Activated CD8-positive, alpha-beta memory T cell treated with anti-CD3 and anti-CD28 coated beads for 1 hour (primary cell): ENCODE measurements around the gene SPINK5.
"Not testable (repeated sequence)": the region's sequence is repeated elsewhere in the genome, so short reads cannot be mapped to it uniquely, and the experiment has no call there.

Experiments
- DNase-seq, 2 donors: peaks; one replicate each; pipeline ENCODE4 v3.0.0-alpha.2; 2020; ENCODE audit warnings: low read depth in 1 of 2; ENCODE audit errors: extremely low read depth in 1 of 2

Gene SPINK5

DNA sequence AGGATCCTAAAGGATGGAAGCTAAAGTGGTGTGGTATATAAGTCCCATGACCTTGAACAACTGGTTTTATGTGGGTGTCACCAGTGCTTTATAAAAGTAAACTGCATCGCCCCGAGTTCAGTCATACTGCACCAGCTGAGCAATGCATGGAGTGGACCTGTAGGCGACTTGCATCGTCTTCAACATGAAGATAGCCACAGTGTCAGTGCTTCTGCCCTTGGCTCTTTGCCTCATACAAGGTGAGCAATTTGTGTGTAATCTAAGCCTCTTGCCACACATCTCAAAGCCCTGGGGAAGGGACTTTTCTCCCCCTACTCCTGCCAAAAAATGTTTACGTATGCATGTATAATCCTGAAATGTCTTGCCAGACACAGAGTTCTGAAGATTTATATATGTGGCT, at the start of gene SPINK5:
SPINK5 (plus strand) TSS at position 120 of the 400 bp plus-strand sequence; CDS start at position 185, 65 bp downstream.
- no peak for DNase-seq

GRCh38 chr5:148014276-148014675, 49.5 kb upstream of the SPINK5 start:
- DNase-seq, result no peak

GRCh38 chr5:148020257-148020988, 43.4 kb upstream of the SPINK5 start:
- no peak for DNase-seq

DNA sequence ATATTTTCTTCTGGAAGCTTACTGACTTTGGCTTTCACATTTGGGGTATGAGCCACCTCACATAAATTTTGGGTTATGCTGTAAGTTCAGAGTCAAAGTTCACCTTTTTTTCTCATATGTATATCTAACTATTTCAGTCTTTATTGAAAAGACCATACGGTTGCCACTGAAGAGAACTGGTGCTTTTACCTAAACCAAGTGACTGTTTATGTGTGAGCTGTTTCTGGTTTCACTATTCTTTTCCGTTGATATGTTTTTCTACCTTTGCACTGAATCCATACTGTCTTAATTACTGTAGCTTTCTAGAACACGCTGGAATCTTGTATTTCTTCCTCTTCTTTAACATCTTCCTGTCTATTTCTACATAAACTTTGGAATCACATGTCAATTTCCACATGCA, 36.3 kb upstream of the SPINK5 start:
- DNase-seq, result no peak

DNA sequence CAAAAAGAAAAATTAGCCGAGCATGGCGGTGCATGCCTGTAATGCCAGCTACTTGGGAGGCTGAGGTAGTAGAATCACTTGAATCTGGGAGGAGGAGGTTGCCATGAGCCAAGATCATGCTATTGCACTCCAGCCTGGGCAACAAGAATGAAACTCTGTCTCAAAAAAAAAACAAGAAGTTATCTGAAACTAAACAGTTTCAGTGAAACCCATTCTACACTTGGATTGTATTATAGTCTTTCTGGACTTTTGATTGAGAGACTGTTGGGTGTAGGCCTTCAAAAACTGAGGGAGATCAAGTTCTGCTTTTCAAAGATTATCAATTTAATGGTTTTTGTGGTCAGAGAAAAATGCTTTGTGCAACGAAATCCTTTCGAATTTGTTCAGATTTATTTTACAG, 34.6 kb upstream of the SPINK5 start:
- DNase-seq, result no peak

GRCh38 chr5:148033134-148033533, 30.6 kb upstream of the SPINK5 start:
- no peak for DNase-seq

GRCh38 chr5:148035676-148036075, 28.1 kb upstream of the SPINK5 start:
- no peak for DNase-seq

DNA sequence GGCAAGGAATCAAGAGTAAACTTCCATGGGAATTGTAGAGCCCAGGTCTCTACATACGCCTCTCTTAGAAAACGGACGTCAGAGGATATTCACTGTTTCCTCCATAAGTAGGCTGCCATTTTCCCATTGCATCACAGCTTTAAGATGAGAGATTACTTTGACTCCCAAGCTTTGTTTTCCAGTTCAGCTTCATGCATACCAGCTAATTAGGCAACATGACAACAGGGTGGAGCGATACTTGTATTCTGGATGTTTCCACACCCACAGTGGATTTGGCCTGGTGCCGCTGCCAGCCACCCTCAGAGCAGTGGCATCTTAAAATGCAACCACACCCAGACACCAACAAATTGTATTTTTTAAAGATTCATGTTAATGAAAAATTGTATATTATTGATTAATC, 20.9 kb upstream of the SPINK5 start:
- DNase-seq, result no peak

GRCh38 chr5:148043705-148044104, 20.1 kb upstream of the SPINK5 start:
- DNase-seq, result no peak

DNA sequence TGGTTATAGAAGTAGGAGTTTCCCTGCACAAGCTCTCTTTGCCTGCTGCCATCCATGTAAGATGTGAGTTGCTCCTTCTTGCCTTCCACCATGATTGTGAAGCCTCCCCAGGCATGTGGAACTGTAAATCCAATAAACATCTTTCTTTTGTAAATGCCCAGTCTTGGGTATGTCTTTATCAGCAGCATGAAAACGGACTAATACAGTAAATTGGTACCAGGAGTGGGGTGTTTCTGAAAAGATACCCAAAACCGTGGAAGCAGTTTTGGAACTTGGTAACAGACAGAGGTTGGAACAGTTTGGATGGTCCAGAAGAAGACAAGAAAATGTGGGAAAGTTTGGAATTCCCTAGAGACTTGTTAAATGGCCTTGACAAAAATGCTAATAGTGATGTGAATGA, 8.6 kb upstream of the SPINK5 start:
- not testable (repeated sequence) for DNase-seq

DNA sequence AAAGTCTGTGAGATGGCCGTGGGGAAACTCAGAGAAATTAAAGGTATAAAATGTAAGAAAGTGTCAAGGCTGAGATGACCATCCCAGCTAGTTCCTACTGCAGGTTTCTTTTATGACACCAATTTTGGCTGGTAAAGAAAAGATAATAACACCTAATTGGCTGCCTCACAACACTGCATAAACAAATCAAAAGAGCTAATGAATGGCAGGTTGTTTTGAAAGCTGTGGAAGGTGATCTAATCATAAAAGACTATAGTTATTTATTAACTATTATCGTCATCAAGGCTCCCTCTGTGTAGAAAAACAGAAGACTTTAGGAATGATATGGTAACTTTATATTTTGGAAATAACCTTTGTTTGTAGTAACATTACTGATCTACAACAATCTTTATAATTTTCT, 3.5 kb upstream of the SPINK5 start:
- no peak for DNase-seq

DNA sequence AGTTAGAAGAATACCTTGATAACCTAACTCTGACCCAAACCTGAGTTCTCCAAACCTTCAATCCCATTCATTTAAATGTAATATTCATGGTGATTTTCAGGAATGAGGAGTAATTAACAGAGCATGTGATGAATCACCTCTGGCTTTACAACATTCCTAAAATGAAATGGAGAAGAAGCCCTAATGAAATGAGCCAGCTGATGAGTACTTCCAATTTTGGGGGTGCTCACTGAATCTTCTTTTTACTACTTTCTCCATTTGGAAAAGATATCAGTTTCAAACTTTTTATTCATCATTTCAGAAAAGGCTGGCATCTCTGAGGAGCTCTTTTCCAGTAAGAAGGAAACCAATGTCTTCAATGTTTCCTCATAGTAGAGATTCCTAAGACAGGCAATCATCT, 2.9 kb upstream of the SPINK5 start:
- no peak for DNase-seq

DNA sequence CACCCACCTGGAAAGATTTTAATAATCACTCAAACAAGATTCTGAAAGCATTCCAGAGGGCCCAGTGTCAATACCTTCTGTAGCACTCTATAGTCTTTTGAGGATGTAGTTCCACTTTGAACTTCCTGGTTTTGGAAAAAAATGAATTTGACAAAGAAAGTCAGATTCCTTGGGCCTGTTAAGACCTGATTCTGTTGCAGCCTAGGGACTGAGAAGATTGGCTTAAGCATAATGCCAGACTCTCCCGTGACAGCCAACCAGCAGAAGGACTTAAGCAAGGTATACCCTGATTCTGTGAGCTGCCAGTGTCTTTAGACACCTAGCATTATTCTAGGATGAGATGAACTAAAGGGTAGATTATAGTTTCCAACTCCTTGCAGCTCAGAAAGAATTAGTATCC, 6.8 kb downstream of the SPINK5 start:
- DNase-seq, result no peak

DNA sequence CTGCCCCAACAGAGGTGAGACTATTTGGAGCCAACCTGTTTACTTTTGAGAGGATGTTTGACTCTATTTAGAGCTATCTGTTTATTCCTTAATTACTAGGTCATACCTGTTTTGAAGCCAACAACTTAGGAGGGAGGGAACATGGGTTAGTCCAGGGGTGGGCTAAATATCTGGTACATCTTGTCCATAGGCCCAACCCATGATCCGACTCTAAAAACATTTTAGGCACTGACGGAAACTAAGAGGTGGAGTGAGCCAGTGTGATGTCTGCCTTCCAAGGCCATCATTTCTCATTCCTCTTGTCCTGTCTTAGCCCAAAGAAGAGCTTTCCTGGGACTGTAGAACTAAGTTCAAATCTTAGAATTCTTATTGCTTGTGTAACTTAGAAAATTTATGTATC, 8.4 kb downstream of the SPINK5 start:
- DNase-seq, result no peak

DNA sequence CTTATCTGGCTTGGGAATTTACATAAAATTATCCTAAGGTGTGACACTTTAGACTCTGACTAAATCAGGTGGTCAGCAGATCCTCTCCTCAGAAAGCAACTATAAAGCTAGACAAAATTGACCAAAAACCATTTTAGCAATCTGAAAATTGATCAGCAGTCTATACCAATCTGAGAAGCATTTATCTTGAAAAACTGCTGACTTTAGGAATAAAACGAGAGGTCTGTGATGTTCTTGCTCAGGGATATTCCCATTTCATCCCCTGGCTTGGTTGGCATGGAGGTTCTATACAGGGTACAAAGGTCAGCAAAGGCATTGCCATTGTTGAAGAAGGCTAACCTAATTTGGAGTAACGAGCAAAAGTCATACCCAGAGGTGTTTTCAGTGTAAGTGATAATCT, 11.7 kb downstream of the SPINK5 start:
- DNase-seq, result no peak

- no peak for DNase-seq
These were observed 19.4 kb downstream of the SPINK5 start for GRCh38 chr5:148083203-148083602.

- no peak for DNase-seq
These were observed 20.5 kb downstream of the SPINK5 start for GRCh38 chr5:148084269-148084668.

GRCh38 chr5:148085310-148085709, 21.5 kb downstream of the SPINK5 start:
- no peak for DNase-seq

GRCh38 chr5:148085977-148086705, 22.4 kb downstream of the SPINK5 start:
- DNase-seq, result no peak

- DNase-seq, result no peak
These were observed 26.5 kb downstream of the SPINK5 start for GRCh38 chr5:148090146-148090772.

DNA sequence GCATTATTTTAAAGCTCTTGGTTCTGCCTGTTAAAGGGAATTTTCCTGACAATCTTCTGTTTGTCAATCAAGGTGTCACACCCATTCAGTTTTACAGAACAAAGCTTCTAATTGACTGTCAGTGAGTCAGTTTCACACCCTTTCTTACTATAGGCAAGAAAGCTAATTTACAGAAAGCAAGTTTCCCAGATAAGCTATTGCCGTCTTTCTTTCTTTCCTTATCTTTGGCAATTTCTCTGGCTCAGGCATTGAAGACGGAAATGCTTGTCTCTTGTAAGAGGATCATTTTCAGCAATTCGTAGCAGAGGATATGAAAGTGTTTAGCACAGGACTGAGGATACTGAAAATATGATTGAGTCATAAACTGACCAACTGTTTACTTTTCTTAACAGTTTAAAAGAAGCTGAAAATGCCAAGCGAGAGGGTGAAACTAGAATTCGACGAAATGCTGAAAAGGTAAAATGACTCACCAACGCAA, 27.0 kb downstream of the SPINK5 start:
- no peak for DNase-seq
